Endothelial cell of umbilical vein (primary cell): ENCODE results near the gene YBX3.

Experiments used
- CTCF ChIP-seq, 2 donors: IDR thresholded peaks; 1 replicate in 1 of 2; 2 replicates in 1 of 2; pipeline ENCODE4 v1.5.1; 2011; ENCODE audit warnings: low read length in 2 of 2, mild to moderate bottlenecking in 2 of 2, moderate library complexity in 2 of 2, control low read depth in 1 of 2, inconsistent platforms in 1 of 2, low read depth in 1 of 2; ENCODE audit not compliant: insufficient read depth in 1 of 2; ENCODE audit errors: extremely low read depth in 1 of 2
- POLR2A ChIP-seq: IDR thresholded peaks from 2 replicates; pipeline ENCODE4 v1.6.1; 2012; ENCODE audit warnings: low read depth, mild to moderate bottlenecking, control low read depth, low read length

DNA sequence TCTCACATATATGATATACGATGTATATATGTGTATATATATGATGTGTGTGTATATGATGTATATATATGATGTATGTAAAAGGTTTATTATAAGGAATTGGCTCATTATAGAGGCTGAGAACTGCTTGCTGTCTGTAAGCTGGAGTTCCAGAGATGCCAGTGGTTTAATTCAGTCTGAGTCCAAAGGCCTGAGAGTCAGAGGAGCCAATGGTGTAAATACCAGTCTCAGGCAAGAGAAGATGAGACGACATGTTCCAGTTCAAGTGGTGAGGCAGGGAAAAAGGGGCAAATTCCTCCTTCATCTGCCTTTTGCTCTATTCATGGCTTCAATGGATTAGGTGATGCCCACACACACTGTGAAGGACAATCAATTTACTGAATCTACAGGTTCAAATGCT, 32.2 kb downstream of the YBX3 start:
- TF ChIP-seq POLR2A (no peak), CTCF (IDR thresholded peaks at IDR 0.05; ENCODE audit: extremely low read depth in 1 of 2, insufficient read depth in 1 of 2, low read depth in 1 of 2, low read length in 2 of 2) (no peak)
